ENCODE data around the gene TSPAN14.

DNA sequence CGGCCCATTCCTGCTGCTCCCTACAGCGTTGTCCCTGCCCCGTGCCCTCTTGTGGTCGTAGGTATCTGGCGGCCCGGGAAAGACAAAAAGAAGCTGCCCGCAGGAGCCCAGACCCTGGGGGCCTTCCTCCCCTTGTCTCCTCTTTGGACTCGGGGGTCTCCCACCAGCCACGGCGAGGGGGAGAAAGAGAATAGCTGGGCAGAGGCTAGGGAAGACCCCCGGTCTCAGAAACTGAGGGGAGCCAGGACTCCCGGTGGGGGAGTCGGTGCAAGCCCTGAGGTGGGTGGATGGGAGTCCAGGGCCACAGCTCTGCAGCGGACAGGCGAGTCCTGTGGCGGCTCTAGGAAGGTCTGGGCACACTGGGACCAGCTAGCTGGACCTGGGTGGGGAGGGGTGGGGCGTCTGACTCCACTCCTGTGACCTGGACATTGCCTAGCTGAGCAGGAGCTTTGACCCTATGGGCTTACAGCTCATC, 82.3 kb downstream of the TSPAN14 start:
- TF ChIP-seq POLR2A (IDR thresholded peaks at IDR 0.05; ENCODE audit: low read depth, low read length) (no peak), POLR2AphosphoS5 (IDR thresholded peaks at IDR 0.05; ENCODE audit: low read depth, low read length) (no peak), SPI1 (IDR thresholded peaks at IDR 0.05; ENCODE audit: low read depth, low read length) (no peak)
